CMK (cell line): ENCODE results near the gene GPX5.
"Not testable (repeated sequence)": the region's sequence is repeated elsewhere in the genome, so short reads cannot be mapped to it uniquely, and the experiment has no call there.

ENCODE experiments used
- DNase-seq: peaks from one replicate; pipeline ENCODE4 v3.0.0-alpha.2; 2010; ENCODE audit warnings: low read depth

Gene GPX5

GRCh38 chr6:28525496-28526039 is at the start of gene GPX5:
TSS of gene GPX5 (plus strand) at chr6:28525881. CDS start at chr6:28526014, 133 bp downstream.
- no peak for DNase-seq

- DNase-seq: no peak
Observed at GRCh38 chr6:28478518-28478917, 47.2 kb upstream of the GPX5 start.

GRCh38 chr6:28480253-28480932 is 45.3 kb upstream of the GPX5 start:
- DNase-seq: no peak

- DNase-seq: no peak
Observed at GRCh38 chr6:28485482-28485881, 40.2 kb upstream of the GPX5 start.

GRCh38 chr6:28486533-28486932 is 39.1 kb upstream of the GPX5 start:
- DNase-seq: no peak

GRCh38 chr6:28486988-28487742 is 38.5 kb upstream of the GPX5 start:
- no peak for DNase-seq

- no peak for DNase-seq
Observed at GRCh38 chr6:28488916-28489365, 36.7 kb upstream of the GPX5 start.

GRCh38 chr6:28489366-28490204 is 36.1 kb upstream of the GPX5 start:
- DNase-seq: no peak

- DNase-seq: no peak
Observed at GRCh38 chr6:28490205-28490890, 35.3 kb upstream of the GPX5 start.

- DNase-seq: no peak
Observed at GRCh38 chr6:28491984-28492317, 33.7 kb upstream of the GPX5 start.

- no peak for DNase-seq
Observed at GRCh38 chr6:28496099-28496779, 29.4 kb upstream of the GPX5 start.

- DNase-seq: no peak
Observed at GRCh38 chr6:28497306-28497705, 28.4 kb upstream of the GPX5 start.

GRCh38 chr6:28497893-28498292 is 27.8 kb upstream of the GPX5 start:
- DNase-seq: no peak

- no peak for DNase-seq
Observed at GRCh38 chr6:28501259-28501658, 24.4 kb upstream of the GPX5 start.

- not testable (repeated sequence) for DNase-seq
Observed at GRCh38 chr6:28502136-28502535, 23.5 kb upstream of the GPX5 start.

GRCh38 chr6:28502709-28503305 is 22.9 kb upstream of the GPX5 start:
- not testable (repeated sequence) for DNase-seq

- DNase-seq: no peak
Observed at GRCh38 chr6:28505733-28506132, 19.9 kb upstream of the GPX5 start.

GRCh38 chr6:28506807-28507475 is 18.7 kb upstream of the GPX5 start:
- DNase-seq: no peak

GRCh38 chr6:28511628-28512300 is 13.9 kb upstream of the GPX5 start:
- DNase-seq: no peak

- not testable (repeated sequence) for DNase-seq
Observed at GRCh38 chr6:28512387-28512786, 13.3 kb upstream of the GPX5 start.
